Heart left ventricle (tissue), 13 donors: ENCODE results near the gene PKNOX2.

Experiments used
- POLR2A ChIP-seq, 2 donors: fragments of 450-650 bp; IDR thresholded peaks; one replicate each; pipeline ENCODE4 v1.6.1; 2017; ENCODE audit warnings: antibody characterized with exemption in 2 of 2, mild to moderate bottlenecking in 2 of 2, moderate library complexity in 2 of 2
- TF ChIP-seq, protein P1 (sequence below), 12 donors: fragments of 200-600 bp; sonication (generic) in 4 of 12; IDR thresholded peaks; one replicate each; pipeline versions ENCODE4 v1.5.0 to v1.8.0; 2018 to 2022; ENCODE audit warnings: antibody characterized with exemption in 12 of 12, mild to moderate bottlenecking in 5 of 12
- donor health status: ischemic (EF 13 %, LVEDD 7.1; RV severe dilation, severe dysfunction).
- donor health status: DM: no; HTN: yes; CAD: no.
- donor health status: DM: no; HTN: no; CAD: no.
- donor health status: ischemic (EF 25% LVEDD 6.9; RV normal size, moderate dysfunction).
- donor health status: ischemic (EF 25% LVEDD 5.7; RV mildly dilated, moderate dysfunction).
- donor health status: ischemic (EF 35%, LVEDD 5.7; RV mildly dilated, moderate dysfunction).
- donor health status: nonischemic (EF 11% LVEDD 7.7; RV severe dilation, severe dysfunction).
- donor health status: DM: yes; HTN: yes; CAD: no.
- donor health status: PGD.
- donor health status: ischemic (EF 29% LVEDD 5.4; RV normal size, mild dysfunction).
- donor health status: nonischemic (EF 23%, LVEDD 6.1; RV moderate dilation, normal function).

DNA sequence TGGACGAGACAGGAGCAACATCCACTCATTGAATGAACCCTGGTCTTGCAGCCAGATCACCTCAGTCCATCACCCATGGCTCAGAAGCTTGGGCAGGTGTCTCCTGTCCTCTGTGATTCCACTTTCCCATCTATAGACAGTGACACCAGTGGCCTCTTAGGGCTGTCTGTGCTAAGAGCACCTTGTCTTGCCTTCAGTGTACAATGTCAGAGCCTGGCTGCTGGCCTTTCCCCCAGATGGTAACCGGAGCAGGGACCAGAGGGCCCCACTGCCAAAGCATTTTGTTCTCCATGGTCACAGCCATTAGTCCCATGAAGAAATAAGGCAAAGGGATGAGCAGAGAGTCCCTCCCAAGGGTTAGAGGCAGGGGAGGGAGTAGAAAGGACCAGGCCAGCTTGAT, 35.4 kb downstream of the PKNOX2 start:
- TF ChIP-seq, protein P1, sequence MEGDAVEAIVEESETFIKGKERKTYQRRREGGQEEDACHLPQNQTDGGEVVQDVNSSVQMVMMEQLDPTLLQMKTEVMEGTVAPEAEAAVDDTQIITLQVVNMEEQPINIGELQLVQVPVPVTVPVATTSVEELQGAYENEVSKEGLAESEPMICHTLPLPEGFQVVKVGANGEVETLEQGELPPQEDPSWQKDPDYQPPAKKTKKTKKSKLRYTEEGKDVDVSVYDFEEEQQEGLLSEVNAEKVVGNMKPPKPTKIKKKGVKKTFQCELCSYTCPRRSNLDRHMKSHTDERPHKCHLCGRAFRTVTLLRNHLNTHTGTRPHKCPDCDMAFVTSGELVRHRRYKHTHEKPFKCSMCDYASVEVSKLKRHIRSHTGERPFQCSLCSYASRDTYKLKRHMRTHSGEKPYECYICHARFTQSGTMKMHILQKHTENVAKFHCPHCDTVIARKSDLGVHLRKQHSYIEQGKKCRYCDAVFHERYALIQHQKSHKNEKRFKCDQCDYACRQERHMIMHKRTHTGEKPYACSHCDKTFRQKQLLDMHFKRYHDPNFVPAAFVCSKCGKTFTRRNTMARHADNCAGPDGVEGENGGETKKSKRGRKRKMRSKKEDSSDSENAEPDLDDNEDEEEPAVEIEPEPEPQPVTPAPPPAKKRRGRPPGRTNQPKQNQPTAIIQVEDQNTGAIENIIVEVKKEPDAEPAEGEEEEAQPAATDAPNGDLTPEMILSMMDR (IDR thresholded peaks at IDR 0.05): no peak
- no peak for TF ChIP-seq POLR2A (IDR thresholded peaks at IDR 0.05)
